ENCODE data around the gene CEND1. TPM values are rescaled to one million over a fixed set of nuclear protein-coding genes. Genes with fewer than 3 reads are reported as not detected.

The CEND1 gene
- total and polyA plus RNA-seq, 2 of the 13 experiments (the other 11 are each of a cell fraction or from before 2014, with no cell fraction given) = not detected

DNA sequence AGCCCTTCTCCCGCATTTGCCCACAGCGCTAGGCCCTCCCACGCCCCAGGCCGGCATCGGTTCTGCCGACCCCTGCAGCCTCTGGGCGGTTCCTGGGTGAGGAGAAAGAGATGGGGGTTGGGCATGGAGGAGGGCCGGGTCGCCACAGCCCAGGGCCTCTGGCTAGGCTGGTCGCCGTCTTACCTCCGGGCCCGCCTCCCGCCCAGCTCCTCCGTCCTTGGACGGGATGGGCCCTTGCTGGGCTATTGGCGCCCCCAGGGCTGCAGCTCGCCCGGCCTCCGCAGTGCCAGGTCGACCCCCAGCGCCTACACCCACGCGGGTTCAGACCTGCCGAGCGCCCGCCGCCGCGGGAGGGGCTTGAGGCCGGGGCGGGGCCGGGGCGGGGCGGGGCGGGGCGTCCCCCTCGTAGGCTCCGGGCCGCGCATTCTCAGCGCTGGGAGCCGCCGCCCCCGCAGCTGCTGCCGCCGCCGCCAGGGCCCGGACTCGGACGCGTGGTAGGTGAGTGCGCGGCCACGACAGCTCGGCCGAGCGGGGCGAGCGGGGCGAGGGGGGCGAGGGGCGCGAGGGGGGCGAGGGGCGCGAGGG lies 42.7 kb upstream of the CEND1 start, which contains the start of gene CD151 (continued):
- TF ChIP-seq FOXK1 (CRISPR knock-in tag; IDR thresholded peaks at IDR 0.05; ENCODE audit: borderline replicate concordance, low read depth) (no peak), SP1 (IDR thresholded peaks at IDR 0.05) (no peak), SP1 (CRISPR knock-in tag; IDR thresholded peaks at IDR 0.05) (0 out of 2 replicates have a peak, but pooled peaks have one; percentile 32), ZNF510 (CRISPR knock-in tag; IDR thresholded peaks at IDR 0.05; ENCODE audit: low read depth) (no peak), ZNF790 (CRISPR knock-in tag; IDR thresholded peaks at IDR 0.05; ENCODE audit: borderline replicate concordance) (no peak), FOSL2 (CRISPR knock-in tag; IDR thresholded peaks at IDR 0.05) (no peak), SRY (CRISPR knock-in tag; IDR thresholded peaks at IDR 0.05) (peak; percentile 61; the same call in 1 of the 2 replicates), PRPF4 (IDR thresholded peaks at IDR 0.05; ENCODE audit: low read depth, low read length, poor library complexity, severe bottlenecking) (no peak), HOXA5 (CRISPR knock-in tag; IDR thresholded peaks at IDR 0.05) (no peak), NR2F6 (IDR thresholded peaks at IDR 0.05) (no peak), NR2F6 (CRISPR knock-in tag; IDR thresholded peaks at IDR 0.05) (0 out of 2 replicates have a peak, but pooled peaks have one; percentile 12), ZBTB7B (CRISPR knock-in tag; IDR thresholded peaks at IDR 0.05) (peak; percentile 60; the same call in 1 of the 2 replicates), ZNF550 (CRISPR knock-in tag; IDR thresholded peaks at IDR 0.05; ENCODE audit: borderline replicate concordance) (no peak), NAIF1 (CRISPR knock-in tag; IDR thresholded peaks at IDR 0.05; ENCODE audit: borderline replicate concordance) (no peak), ZNF331 (CRISPR knock-in tag; IDR thresholded peaks at IDR 0.05) (no peak), ZNF652 (CRISPR knock-in tag; IDR thresholded peaks at IDR 0.05; ENCODE audit: borderline replicate concordance, low read depth) (no peak), JARID2 (CRISPR knock-in tag; IDR thresholded peaks at IDR 0.05; ENCODE audit: insufficient replicate concordance) (no peak), ZFYVE20 (CRISPR knock-in tag; IDR thresholded peaks at IDR 0.05; ENCODE audit: borderline replicate concordance, low read depth) (no peak), TAF1 (CRISPR knock-in tag; IDR thresholded peaks at IDR 0.05) (no peak; the same call in none of the 2 replicates), ARNTL (CRISPR knock-in tag; IDR thresholded peaks at IDR 0.05) (no peak)
- TF ChIP-seq, protein P1, sequence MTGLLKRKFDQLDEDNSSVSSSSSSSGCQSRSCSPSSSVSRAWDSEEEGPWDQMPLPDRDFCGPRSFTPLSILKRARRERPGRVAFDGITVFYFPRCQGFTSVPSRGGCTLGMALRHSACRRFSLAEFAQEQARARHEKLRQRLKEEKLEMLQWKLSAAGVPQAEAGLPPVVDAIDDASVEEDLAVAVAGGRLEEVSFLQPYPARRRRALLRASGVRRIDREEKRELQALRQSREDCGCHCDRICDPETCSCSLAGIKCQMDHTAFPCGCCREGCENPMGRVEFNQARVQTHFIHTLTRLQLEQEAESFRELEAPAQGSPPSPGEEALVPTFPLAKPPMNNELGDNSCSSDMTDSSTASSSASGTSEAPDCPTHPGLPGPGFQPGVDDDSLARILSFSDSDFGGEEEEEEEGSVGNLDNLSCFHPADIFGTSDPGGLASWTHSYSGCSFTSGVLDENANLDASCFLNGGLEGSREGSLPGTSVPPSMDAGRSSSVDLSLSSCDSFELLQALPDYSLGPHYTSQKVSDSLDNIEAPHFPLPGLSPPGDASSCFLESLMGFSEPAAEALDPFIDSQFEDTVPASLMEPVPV (CRISPR knock-in tag; IDR thresholded peaks at IDR 0.05) = 0 out of 2 replicates have a peak, but pooled peaks have one; percentile 65
- TF ChIP-seq, protein P2, sequence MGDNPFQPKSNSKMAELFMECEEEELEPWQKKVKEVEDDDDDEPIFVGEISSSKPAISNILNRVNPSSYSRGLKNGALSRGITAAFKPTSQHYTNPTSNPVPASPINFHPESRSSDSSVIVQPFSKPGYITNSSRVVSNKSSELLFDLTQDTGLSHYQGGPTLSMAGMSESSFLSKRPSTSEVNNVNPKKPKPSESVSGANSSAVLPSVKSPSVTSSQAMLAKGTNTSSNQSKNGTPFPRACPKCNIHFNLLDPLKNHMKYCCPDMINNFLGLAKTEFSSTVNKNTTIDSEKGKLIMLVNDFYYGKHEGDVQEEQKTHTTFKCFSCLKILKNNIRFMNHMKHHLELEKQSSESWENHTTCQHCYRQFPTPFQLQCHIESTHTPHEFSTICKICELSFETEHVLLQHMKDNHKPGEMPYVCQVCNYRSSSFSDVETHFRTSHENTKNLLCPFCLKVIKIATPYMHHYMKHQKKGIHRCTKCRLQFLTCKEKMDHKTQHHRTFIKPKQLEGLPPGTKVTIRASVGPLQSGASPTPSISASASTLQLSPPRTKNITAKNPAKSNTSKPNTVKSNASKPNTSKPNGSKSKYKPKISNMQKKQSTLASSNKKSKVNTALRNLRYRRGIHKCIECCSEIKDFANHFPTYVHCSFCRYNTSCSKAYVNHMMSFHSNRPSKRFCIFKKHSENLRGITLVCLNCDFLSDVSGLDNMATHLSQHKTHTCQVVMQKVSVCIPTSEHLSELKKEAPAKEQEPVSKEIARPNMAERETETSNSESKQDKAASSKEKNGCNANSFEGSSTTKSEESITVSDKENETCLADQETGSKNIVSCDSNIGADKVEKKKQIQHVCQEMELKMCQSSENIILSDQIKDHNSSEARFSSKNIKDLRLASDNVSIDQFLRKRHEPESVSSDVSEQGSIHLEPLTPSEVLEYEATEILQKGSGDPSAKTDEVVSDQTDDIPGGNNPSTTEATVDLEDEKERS (CRISPR knock-in tag; IDR thresholded peaks at IDR 0.05) = 0 out of 2 replicates have a peak, but pooled peaks have one; percentile 34
- TF ChIP-seq, protein P3, sequence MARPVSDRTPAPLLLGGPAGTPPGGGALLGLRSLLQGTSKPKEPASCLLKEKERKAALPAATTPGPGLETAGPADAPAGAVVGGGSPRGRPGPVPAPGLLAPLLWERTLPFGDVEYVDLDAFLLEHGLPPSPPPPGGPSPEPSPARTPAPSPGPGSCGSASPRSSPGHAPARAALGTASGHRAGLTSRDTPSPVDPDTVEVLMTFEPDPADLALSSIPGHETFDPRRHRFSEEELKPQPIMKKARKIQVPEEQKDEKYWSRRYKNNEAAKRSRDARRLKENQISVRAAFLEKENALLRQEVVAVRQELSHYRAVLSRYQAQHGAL (CRISPR knock-in tag; IDR thresholded peaks at IDR 0.05; ENCODE audit: not compliant biosample characterization) = no peak

Data from HepG2 (cell line).